Heart right ventricle (tissue), 16 donors: ENCODE data around the gene TECTA. TPM values are rescaled to one million over a fixed set of nuclear protein-coding genes. Genes with fewer than 3 reads are reported as not detected.
A peak's percentile ranks its signal among the peaks of the same experiment; 100 is the strongest.

ENCODE experiments used
- ATAC-seq, 8 donors: fragments of 200-7000 bp; cut with Tn5 transposase; one replicate each; pipeline ENCODE4 v1.9.1; 2020; ENCODE audit warnings: mild to moderate bottlenecking in 8 of 8, moderate library complexity in 8 of 8, moderate number of reproducible peaks in 1 of 8
- DNase-seq, 2 donors: peaks; one replicate each; pipeline ENCODE4 v3.0.0-alpha.2; 2020
- H3K27ac ChIP-seq, 10 donors: fragments of 200-600 bp; sonication (generic) in 2 of 10; one replicate each; pipeline versions ENCODE4 v1.5.0 to v1.8.0; 2020 to 2022; ENCODE audit warnings: mild to moderate bottlenecking in 3 of 10
- H3K27me3 ChIP-seq, 7 donors: fragments of 200-600 bp; one replicate each; pipeline ENCODE4 v1.8.0; 2021 to 2022; ENCODE audit warnings: mild to moderate bottlenecking in 2 of 7
- H3K36me3 ChIP-seq, 9 donors: fragments of 200-600 bp; sonication (generic) in 1 of 9; one replicate each; pipeline versions ENCODE4 v1.5.0 to v1.8.0; 2020 to 2022; ENCODE audit warnings: mild to moderate bottlenecking in 2 of 9
- H3K4me1 ChIP-seq, 9 donors: fragments of 200-600 bp; sonication (generic) in 1 of 9; one replicate each; pipeline versions ENCODE4 v1.5.0 to v1.8.0; 2020 to 2022; ENCODE audit warnings: mild to moderate bottlenecking in 4 of 9
- H3K4me3 ChIP-seq, 10 donors: fragments of 200-600 bp; sonication (generic) in 2 of 10; one replicate each; pipeline versions ENCODE4 v1.5.0 to v1.8.0; 2020 to 2022; ENCODE audit warnings: mild to moderate bottlenecking in 7 of 10, moderate library complexity in 2 of 10
- H3K9me3 ChIP-seq, 11 donors: fragments of 200-600 bp in 10 of 11; sonication (generic) in 2 of 11; one replicate each; pipeline versions ENCODE4 v1.5.0 to v1.8.0; 2013 to 2022; ENCODE audit warnings: mild to moderate bottlenecking in 2 of 11, control low read depth in 1 of 11, moderate library complexity in 1 of 11
- WGBS, 2 donors: extraction: QIAGEN DNeasy Blood & Tissue Kit; methylation state at CpG; one replicate each; pipeline ENCODE4 v1.1.7; 2013; ENCODE audit warnings: inconsistent platforms in 1 of 2; 5-methylcytosine and 5-hydroxymethylcytosine counted together
- intact Hi-C, 10 donors: fragments of 100-400 bp; cut with DNase I; formaldehyde crosslinking; loops; one replicate each; pipeline versions ENCODE4 v1.11.1 to v1.14.2; 2022
- polyA plus RNA-seq, 2 donors: library from polyadenylated mRNA; stranded (reverse); fragments of 200-250 nt; gene quantifications; one replicate each; pipeline ENCODE4 v1.2.3, GENCODE V29; 2013
- total RNA-seq, 10 donors: library from RNA; stranded (reverse); fragmentation: NEBNext Ultra II Directional in 3 of 10; extraction: Animal tissue kit (Norgen Biotek cat#: 25700) in 3 of 10; gene quantifications; one replicate each; pipeline versions ENCODE4 v1.2.1 to v1.2.4, GENCODE V29; 2021 to 2023
- TF ChIP-seq, protein P1 (sequence below), 9 donors: fragments of 200-600 bp; sonication (generic) in 2 of 9; IDR thresholded peaks; one replicate each; pipeline versions ENCODE4 v1.5.0 to v1.8.0; 2021 to 2022; ENCODE audit warnings: antibody characterized with exemption in 9 of 9, mild to moderate bottlenecking in 5 of 9, moderate library complexity in 1 of 9
- donor health status: Arrhythmogenic right ventricular cardiomyopathy.
- donor health status: ischemic (EF 13 %, LVEDD 7.1; RV severe dilation, severe dysfunction).
- donor health status: healthy with polysubstance abuse.
- donor health status: DM: no; HTN: yes; CAD: no.
- donor health status: DM: no; HTN: no; CAD: no.
- donor health status: ischemic (EF 25% LVEDD 6.9; RV normal size, moderate dysfunction).
- donor health status: ischemic (EF 25% LVEDD 5.7; RV mildly dilated, moderate dysfunction).
- donor health status: healthy.
- donor health status: DM: yes; HTN: yes; CAD: no.
- donor health status: Ischemic cardiomyopathy.
- donor health status: ischemic (EF 35%, LVEDD 5.7; RV mildly dilated, moderate dysfunction).
- donor health status: nonischemic (EF 11% LVEDD 7.7; RV severe dilation, severe dysfunction).
- donor health status: DM: yes; HTN: yes; CAD: no.
- donor health status: PGD.
- donor health status: ischemic (EF 29% LVEDD 5.4; RV normal size, mild dysfunction).
- donor health status: nonischemic (EF 23%, LVEDD 6.1; RV moderate dilation, normal function).

The TECTA gene
- total and polyA plus RNA-seq, 12 donors = 0.38 to 1.9 (median 1.1) TPM

GRCh38 chr11:121057922-121058321, 43.1 kb upstream of the TECTA start:
- Histone ChIP-seq H3K4me3 (no peak overlapping the region), H3K27me3 (no peaks in the 10 kb centered on the region), H3K9me3 (no peaks in the 10 kb centered on the region), H3K36me3 (peaks cover 0 to 100% (median 71%) of the 10 kb centered on the region in 9 donors), H3K4me1 (peaks cover 0 to 11% (median 0%) of the 10 kb centered on the region in 9 donors), H3K27ac (no peak overlapping the region)
- 92 to 94% methylated on average over 4 of the region's 4 CpGs for WGBS, 2 donors
- TF ChIP-seq, protein P1, sequence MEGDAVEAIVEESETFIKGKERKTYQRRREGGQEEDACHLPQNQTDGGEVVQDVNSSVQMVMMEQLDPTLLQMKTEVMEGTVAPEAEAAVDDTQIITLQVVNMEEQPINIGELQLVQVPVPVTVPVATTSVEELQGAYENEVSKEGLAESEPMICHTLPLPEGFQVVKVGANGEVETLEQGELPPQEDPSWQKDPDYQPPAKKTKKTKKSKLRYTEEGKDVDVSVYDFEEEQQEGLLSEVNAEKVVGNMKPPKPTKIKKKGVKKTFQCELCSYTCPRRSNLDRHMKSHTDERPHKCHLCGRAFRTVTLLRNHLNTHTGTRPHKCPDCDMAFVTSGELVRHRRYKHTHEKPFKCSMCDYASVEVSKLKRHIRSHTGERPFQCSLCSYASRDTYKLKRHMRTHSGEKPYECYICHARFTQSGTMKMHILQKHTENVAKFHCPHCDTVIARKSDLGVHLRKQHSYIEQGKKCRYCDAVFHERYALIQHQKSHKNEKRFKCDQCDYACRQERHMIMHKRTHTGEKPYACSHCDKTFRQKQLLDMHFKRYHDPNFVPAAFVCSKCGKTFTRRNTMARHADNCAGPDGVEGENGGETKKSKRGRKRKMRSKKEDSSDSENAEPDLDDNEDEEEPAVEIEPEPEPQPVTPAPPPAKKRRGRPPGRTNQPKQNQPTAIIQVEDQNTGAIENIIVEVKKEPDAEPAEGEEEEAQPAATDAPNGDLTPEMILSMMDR (IDR thresholded peaks at IDR 0.05) = no peak
- ATAC-seq = no peak
- intact Hi-C loops = no loop called here
- DNase-seq = no peak

DNA sequence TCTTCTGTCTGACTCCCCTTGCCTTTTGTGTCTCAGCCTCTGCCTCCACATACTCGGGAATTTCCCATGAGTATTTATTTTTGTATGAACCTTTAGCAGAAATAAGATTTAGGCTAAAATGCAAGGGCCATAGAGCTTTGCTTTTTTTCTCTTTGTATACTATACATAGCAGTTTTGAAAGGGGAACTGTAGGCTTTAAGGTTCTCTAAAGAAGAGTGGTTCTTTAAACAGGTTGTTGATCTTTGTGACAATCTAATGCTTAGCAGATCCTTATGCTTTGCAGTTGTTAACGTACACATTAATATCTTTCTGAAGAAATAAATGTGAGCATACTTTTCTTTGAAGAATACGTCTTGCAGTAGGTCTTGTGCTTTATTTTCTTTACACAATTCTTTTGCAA, 42.1 kb upstream of the TECTA start:
- intact Hi-C loops = no loop called here
- Histone ChIP-seq H3K4me1 (peaks cover 0 to 11% (median 0%) of the 10 kb centered on the region in 9 donors), H3K9me3 (no peaks in the 10 kb centered on the region), H3K27ac (no peak overlapping the region), H3K36me3 (peaks cover 0 to 99% (median 61%) of the 10 kb centered on the region in 9 donors), H3K4me3 (no peak overlapping the region), H3K27me3 (no peaks in the 10 kb centered on the region)
- DNase-seq (no peak), ATAC-seq (no peak)
- TF ChIP-seq, protein P1 (IDR thresholded peaks at IDR 0.05) = no peak
- WGBS, 2 donors = 89% methylated on average over 3 of the region's 3 CpGs

DNA sequence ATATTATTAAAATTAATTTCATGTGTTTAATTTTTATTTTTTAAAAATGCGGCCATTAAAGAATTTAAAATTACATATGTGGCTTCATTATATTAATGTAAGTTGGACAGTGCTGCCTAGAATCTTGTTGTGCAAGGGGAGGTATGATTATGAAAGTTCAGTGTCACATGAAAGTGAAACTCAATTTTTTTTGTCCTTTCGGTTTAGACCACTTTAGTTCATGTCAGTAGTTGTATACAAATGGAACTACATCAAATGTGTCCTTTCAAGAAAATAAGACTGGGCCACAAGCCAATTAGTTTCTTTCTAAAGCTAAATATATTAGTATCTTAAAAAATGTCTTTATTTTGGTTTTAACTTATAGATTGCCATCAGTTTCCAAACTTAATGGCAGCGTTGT, 41.4 kb upstream of the TECTA start:
- intact Hi-C loops = no loop called here
- H3K36me3 ChIP-seq = peaks cover 0 to 99% (median 56%) of the 10 kb centered on the region in 9 donors
- H3K4me1 ChIP-seq = peaks cover 0 to 11% (median 0%) of the 10 kb centered on the region in 9 donors
- 91% methylated on average over 3 of the region's 3 CpGs for WGBS, 2 donors
- no peak overlapping the region for H3K27ac ChIP-seq
- H3K27me3 ChIP-seq = no peaks in the 10 kb centered on the region
- TF ChIP-seq, protein P1 (IDR thresholded peaks at IDR 0.05) = no peak
- no peaks in the 10 kb centered on the region for H3K9me3 ChIP-seq
- no peak for ATAC-seq
- DNase-seq = no peak
- no peak overlapping the region for H3K4me3 ChIP-seq

GRCh38 chr11:121063728-121064127, 37.3 kb upstream of the TECTA start:
- peaks cover 0 to 97% (median 28%) of the 10 kb centered on the region in 9 donors for H3K36me3 ChIP-seq
- no peak for ATAC-seq
- DNase-seq = no peak
- no peak overlapping the region for H3K4me3 ChIP-seq
- no peaks in the 10 kb centered on the region for H3K9me3 ChIP-seq
- H3K4me1 ChIP-seq = peaks cover 0 to 11% (median 0%) of the 10 kb centered on the region in 9 donors
- intact Hi-C loops = no loop called here
- TF ChIP-seq, protein P1 (IDR thresholded peaks at IDR 0.05) = peak in 7 of 9 donors; percentile 12 to 50 (median 30)
- no peaks in the 10 kb centered on the region for H3K27me3 ChIP-seq
- no peak overlapping the region for H3K27ac ChIP-seq
- WGBS, 2 donors = 81 to 88% methylated on average over 2 of the region's 2 CpGs
